TTC549 (cell line): Measurements from ENCODE around the gene PBOV1.

Experiments used
- FAIRE-seq: peaks from 2 replicates; lab custom pipeline; 2012; peaks lifted over from hg19 to GRCh38; lab: Jason Lieb, UNC

Gene PBOV1

GRCh38 chr6:138204303-138204702 lies 14.0 kb downstream of the PBOV1 start:
- no peak for FAIRE-seq

- FAIRE-seq, result no peak
Measured at GRCh38 chr6:138203315-138203714, 15.0 kb downstream of the PBOV1 start.

GRCh38 chr6:138201836-138202235 lies 16.5 kb downstream of the PBOV1 start:
- FAIRE-seq, result no peak

- no peak for FAIRE-seq
Measured at GRCh38 chr6:138198430-138199091, 19.7 kb downstream of the PBOV1 start.

GRCh38 chr6:138197570-138197969 lies 20.7 kb downstream of the PBOV1 start:
- FAIRE-seq, result no peak

GRCh38 chr6:138196122-138196738 lies 22.1 kb downstream of the PBOV1 start:
- FAIRE-seq, result no peak

- no peak for FAIRE-seq
Measured at GRCh38 chr6:138194287-138194686, 24.0 kb downstream of the PBOV1 start.

GRCh38 chr6:138188278-138188941 lies 29.9 kb downstream of the PBOV1 start:
- no peak for FAIRE-seq

GRCh38 chr6:138187156-138187555 lies 31.1 kb downstream of the PBOV1 start:
- no peak for FAIRE-seq

GRCh38 chr6:138184230-138184629 lies 34.1 kb downstream of the PBOV1 start:
- no peak for FAIRE-seq

GRCh38 chr6:138183790-138184134 lies 34.5 kb downstream of the PBOV1 start:
- no peak for FAIRE-seq

- FAIRE-seq, result no peak
Measured at GRCh38 chr6:138182939-138183789, 35.1 kb downstream of the PBOV1 start.

- FAIRE-seq, result no peak
Measured at GRCh38 chr6:138176652-138177232, 41.5 kb downstream of the PBOV1 start.

GRCh38 chr6:138175596-138175995 lies 42.7 kb downstream of the PBOV1 start:
- no peak for FAIRE-seq
